GM23248 (cell line): Measurements from ENCODE around the gene ATAT1.

Source experiments
- EZH2 ChIP-seq: fragments of 200-600 bp; sonication (generic); IDR thresholded peaks from 2 replicates; pipeline ENCODE4 v1.6.1; 2018; ENCODE audit warnings: antibody characterized with exemption, mild to moderate bottlenecking; ENCODE audit not compliant: insufficient read depth, poor library complexity, severe bottlenecking
- EZH2phosphoT487 ChIP-seq: fragments of 200-600 bp; sonication (generic); IDR thresholded peaks from 2 replicates; pipeline ENCODE4 v1.6.1; 2018; ENCODE audit warnings: antibody characterized with exemption, moderate library complexity, mild to moderate bottlenecking, low read depth; ENCODE audit not compliant: insufficient read depth

GRCh38 chr6:30684386-30685156, 57.9 kb downstream of the ATAT1 start:
- TF ChIP-seq EZH2 (no peak), EZH2phosphoT487 (no peak)
